GM21367 (cell line): ENCODE data around the gene ITPR2.
"Not testable (repeated sequence)": the region's sequence is repeated elsewhere in the genome, so short reads cannot be mapped to it uniquely, and the experiment has no call there.

Source experiments
- ATAC-seq: cut with Tn5 transposase; IDR thresholded peaks from one replicate; pipeline ENCODE4 v1.9.1; 2021; ENCODE audit not compliant: unreplicated experiment

Gene ITPR2

DNA sequence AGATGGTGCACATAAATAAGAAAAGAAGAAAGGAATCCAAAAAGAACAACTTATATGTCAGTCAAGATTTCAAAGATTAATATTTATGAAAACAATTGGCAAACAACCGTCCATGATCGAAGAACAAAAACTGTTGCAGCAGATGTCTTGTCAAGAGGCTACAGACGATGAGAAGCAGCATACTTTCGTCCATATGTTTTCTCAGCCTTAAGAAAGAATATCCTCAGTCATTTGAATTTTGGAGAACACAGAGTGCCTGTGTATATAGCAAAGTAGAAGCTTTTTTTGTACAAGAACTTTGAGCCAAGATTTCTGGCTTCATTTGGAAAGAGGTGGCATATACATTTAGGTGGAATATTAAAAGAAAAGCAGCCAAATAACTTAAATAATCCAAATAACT lies 297.2 kb downstream of the ITPR2 start:
- no peak for ATAC-seq

DNA sequence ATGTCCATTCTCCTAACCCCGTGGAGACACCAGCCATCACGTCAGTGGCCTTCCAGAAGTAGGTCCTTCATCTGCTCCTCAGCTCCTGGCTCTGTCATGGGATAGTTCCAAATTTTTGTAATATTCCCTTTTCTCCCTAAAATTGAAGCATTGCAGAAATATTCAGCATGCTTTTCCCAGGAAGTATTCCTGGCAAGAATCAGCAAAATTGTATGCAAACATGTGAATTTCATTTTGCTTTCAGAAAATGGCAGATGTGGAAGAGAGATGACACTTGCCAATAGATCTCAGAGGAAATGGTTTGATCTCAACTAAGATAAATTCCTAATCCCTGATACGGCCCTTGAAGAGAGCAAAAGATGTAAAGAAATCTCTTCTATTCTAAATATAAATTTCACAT lies 298.9 kb downstream of the ITPR2 start:
- no peak for ATAC-seq

DNA sequence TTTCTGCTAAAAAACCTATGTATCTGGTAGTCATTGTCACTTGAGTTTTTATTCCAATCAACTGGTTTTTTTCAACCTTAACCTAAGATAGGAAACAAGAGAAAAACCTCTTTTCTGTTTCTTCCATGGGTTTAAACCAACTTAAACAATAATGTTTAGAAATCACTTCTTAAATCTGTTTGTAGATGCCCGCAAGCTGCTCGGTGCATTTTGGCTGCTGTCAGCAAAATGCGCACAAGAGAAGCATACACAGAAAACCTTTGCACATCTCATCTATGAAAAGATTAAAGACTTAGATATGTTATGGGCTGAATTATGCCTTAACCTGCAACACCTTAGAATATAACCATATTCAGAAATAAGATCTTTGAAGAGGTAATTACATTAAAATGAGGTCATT lies 299.8 kb downstream of the ITPR2 start:
- ATAC-seq = no peak

DNA sequence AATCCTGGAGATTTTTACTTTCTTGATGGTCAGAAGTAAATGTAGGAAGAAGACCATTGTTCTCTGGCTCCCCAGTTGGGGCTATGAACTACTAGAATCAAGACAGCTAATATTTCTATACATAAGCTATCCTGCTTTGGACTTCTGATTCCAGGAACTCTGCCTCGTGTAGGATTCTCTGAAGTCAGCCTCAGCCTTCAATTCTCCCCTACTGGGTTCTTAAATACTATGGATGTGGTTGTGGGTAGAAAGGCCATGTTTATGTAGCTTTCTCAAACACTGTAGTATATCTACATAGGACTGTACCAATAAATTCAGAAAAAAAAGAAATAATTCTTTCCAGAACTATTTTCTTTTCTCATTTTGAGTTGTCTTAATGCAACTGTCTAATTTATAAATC lies 302.5 kb downstream of the ITPR2 start:
- ATAC-seq = no peak

DNA sequence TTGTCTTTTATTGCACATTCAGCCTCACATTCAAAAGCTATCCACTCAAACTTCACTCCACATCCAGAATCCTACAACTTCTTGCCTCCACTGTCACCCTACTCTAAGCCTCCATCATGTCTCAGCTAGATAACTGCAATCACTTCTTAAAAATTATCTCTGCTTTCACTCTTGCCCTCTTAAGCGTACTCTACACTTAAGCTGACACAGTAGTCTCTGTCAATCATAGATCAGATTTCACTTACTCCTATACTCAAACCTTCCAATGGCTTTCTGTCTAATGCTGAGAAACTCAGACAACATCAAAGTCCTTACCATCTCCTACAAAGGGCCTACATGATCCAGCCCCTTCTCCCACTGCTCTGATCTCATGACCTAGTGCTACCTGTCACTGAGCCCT lies 304.1 kb downstream of the ITPR2 start:
- no peak for ATAC-seq

DNA sequence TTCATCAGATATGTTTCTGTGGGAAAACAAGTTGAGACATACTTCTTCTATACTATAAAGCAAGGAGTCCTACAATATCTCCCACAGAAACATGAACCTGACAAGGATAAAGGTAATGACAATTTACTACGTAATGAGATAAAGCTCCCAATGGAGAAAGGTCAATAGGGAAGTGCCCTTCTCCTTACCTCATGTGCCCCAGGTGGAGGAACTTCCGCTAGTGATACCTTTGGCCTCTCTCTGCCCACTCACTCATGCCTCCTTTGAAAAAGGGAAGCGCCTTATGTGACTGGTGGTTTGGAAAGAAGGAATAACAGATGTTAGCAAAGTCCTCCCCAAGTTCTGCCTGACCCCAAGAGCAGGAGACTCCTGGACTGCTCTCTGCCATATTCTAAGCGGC lies 305.3 kb downstream of the ITPR2 start:
- ATAC-seq = no peak

DNA sequence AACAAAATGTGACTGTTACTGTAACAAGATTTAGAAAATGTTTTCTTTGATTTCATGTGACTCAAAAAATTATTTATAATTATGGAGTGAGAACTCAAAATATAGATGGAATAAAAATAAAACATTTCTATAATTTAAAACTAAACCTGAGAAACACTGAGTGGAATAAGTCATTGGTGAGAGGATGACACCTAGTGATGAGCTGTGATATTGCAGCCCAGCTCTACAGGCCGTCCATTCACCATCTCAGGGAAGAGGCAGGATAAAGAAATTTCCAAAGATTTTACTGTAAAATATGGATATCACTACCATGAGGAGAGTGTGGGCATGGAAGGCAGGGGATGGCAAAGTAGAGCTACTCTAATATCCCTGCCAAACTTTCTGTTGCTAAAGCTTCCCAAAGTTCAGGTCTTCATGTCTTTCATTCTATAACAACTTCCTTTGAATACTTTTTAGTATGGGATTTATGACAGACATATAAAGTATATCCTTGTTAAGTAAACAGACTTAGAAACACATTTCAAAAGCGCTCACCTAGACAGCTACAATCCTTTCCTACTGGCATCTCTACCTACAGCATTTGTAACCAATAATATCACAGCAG lies 308.0 kb downstream of the ITPR2 start:
- ATAC-seq = no peak

DNA sequence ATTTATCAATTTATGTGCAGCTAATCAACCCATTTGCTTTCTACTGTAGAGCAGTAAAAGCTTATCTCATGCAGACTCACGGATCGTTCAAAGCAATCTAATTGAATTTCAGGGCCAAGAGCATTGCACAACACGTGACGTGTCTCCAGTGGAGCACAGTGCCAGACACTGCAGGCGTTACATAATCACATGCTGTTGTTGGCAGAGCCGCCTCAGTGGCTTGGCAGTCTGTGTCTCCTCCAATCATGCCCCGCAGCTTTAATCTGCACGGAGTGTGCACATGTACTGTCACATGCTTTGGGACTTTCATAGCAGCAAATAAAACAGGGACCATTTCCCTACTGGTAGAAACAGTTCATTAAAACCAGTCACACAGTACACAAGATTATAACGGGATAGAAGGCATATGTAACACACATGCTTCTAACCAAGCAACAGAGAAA lies 309.3 kb downstream of the ITPR2 start:
- ATAC-seq = no peak

DNA sequence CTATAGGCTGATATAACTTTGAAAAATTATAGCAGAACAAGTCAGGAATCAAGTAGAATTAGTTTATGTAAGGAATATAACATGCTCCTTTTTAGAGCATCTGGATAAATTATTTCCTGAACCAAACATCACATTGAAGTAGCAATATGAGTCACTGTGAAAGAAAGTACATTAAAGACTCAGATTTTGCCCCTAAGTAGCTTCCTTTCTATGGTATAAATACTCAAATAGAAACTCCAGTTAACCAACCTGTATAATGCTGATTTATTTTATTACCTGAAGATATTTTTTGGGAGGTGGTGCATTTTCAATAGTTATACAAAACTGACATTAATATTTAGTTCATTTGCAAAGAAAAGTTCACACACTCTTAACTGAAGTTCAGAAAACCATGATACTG lies 312.1 kb downstream of the ITPR2 start:
- ATAC-seq = no peak

DNA sequence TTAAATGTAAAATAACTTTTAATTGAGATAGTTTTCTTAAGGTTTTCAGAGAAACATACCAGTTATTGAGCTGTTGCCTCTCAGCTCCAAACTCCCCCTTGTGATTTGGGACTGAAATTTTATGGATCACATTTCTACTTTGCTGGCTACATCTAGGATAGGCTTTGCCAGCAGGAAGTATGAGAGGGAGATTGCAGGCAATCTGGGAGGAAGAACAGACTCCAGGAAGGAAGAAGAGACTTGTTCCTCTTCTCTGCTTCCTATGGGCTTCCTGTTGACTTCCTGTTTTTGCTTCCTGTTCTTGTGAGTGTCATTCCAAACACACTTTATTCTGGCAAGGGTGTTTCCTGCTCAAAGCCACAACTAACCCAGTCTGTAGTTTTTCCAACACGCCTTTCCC lies 312.9 kb downstream of the ITPR2 start:
- ATAC-seq = no peak

DNA sequence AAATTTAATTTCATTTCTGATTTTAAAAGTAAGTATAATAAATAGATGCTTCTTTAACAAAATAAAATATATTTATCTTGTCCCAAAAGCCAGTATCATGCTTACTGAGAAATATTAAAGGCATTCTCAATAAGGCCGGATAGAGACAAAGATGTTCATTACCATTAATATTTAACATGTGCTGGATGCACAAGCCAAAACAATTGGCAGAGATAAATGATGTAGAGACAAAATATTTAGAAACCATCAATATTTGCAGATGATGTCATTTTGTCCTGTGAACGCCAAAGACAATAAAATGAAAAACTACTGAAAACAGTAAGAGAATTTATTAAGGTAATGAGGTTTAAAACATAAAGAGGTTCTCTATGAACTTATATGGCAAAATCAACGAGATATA lies 313.5 kb downstream of the ITPR2 start:
- no peak for ATAC-seq

DNA sequence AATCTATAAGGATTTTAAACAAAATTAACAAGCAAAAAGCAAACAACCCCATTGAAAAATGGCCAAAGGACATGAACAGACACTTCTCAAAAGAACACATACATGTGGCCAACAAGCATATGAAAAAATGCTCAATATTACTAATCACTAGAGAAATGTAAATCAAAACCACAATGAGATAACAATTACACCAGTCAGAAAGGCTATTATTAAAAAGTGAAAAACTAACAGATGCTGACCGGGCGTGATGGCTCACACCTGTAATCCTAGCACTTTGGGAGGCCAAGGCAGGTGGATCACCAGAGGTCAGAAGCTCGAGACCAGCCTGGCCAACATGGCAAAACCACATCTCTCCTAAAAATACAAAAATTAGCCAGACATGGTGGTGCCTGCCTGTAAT lies 315.7 kb downstream of the ITPR2 start:
- not testable (repeated sequence) for ATAC-seq

DNA sequence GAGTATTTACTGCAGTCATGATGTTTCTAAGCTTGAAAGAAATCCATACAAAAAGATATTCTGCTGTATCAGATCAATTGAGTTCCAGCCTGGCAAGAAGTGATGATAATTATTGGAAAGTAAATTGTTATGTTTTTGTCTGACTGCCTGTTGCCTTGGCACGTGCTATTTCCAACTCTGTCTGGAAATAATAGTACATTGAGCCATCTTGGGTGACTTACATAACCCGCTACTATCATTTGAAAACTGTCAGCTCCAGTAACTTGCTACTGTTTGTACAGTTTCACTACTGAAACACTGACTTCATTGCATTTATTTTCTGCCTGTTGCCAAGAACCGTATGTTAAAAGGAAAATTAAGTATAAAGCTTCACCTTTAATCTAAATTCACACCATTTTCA lies 318.6 kb downstream of the ITPR2 start:
- ATAC-seq = no peak

DNA sequence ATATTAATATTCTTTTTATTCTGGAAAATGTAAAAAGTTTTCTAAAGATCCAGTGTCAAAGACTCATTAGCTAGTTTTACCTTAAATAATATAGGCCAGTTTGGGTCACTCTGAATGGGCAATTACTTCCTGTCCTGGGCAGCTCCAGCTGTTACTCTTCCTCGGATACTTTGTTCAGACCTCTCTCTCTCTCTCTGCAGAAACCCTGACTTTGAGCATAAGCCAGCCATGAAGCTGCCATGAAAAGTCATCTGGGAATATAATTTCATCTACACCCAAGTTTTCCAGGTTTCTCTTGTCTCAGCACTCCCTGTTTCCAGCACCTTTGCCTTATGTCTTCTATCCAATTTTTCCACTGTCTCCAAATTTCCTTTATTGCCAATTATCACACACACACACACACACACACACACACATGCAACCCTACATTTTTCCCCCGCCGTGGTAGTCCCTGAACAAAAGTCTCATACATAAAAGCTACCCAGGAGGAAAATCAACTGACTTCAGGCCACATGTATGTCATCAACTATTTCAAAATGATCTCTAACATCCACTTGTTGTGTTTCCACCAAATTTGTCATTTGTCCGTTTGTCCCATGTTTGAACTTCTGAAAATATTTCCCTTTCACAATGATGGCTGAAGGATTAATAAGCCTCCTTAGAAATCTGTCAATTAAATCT lies 319.5 kb downstream of the ITPR2 start:
- ATAC-seq = no peak

DNA sequence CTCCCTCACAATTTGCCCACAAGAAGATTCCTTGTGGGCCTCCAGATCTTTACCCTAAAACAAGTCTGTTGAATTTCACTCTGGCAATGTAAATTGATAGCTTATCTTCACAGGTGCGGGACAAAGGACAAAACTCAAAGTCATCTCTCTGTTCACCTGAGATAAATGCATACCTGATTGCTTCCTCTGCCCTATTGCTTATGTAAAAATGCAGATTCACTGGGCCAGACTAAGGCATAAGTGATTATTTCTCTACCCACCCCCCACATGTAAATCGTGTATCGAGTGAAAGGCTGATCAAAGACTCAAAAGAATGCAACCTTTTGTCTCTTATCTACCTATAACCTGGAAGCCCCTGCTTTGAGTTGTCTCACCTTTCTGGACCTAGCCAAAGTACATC lies 320.8 kb downstream of the ITPR2 start:
- ATAC-seq = no peak

DNA sequence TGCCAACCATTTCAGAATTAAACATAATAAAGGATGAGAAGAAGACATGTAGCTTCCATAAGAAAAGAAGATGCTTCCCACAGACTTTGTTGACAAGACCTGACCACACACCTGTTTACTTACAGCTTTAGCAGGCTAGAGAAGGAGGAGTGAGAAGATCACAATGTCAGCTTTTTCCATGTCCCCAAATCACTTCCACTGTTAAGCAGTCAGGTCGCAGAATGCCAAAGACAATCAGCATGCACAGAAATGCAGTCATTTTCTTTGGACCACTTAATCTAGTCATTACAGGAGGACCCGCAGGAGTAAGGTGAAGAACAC lies 322.7 kb downstream of the ITPR2 start:
- ATAC-seq = no peak

DNA sequence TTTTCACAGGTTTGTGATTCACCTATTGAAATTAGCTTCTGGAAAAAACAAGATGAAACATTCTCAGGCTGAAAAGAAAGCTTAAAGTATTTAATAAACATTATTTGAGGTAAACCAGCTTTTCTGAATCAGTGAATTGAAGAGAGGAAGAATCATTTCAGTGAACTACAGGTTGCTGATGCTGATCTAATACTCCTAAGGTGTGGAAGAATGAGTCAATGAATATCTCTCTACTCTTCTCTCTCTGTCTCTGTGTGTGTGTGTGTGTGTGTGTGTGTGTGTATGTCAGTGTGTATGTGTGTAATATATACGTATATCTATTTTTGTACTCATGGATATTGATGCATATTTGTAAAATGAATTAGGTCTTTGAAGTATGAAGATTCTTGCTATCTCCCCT lies 325.4 kb downstream of the ITPR2 start:
- no peak for ATAC-seq

DNA sequence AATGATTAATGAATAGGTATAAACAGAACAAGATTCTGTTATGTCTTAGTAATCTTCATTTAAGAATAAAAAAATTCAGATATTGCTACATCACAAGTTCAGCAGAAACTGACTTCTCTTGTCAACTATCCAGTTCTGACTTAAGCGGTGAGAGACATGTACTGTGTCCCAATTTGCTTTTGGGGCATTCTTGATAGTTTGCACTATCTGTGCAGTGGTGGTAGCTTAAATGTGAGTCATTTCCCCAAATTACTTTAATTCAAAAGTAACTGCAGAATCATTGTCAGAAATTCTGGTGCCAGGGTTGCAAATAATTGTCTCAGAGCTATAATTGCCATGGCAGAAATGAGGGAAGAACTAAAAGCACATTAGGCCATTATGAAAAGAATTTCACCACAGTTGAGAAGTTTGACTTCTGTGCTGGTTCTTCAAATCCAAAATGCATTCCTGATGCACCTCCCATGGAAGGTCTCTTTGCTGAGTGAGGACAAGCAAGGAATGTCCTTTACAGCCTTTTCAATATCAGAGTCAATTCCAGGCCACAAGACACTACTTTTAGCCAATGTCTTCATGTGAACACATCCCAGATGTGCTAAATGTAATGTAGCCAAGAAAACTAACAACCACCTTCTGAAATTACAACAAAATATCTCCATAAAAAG lies 332.9 kb downstream of the ITPR2 start:
- no peak for ATAC-seq

DNA sequence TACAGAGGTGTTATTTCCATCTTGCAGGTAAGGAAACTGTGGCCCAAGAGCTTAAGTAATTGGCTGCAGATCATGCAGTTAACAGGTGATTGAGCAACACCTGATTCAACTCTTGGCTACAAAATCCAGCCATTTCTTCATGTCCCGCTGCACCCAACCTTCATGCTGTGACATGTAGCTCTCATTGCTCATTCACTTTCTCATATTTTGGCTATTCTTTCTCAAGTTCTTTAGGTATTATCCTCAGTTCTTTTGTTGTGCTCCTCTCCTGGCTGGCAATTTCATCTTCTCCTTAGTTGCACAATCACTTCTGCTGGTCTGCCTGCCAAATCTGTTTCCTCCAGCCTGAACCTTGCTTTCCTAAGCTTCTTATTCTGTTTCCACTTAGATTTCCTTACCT lies 336.8 kb downstream of the ITPR2 start:
- no peak for ATAC-seq

DNA sequence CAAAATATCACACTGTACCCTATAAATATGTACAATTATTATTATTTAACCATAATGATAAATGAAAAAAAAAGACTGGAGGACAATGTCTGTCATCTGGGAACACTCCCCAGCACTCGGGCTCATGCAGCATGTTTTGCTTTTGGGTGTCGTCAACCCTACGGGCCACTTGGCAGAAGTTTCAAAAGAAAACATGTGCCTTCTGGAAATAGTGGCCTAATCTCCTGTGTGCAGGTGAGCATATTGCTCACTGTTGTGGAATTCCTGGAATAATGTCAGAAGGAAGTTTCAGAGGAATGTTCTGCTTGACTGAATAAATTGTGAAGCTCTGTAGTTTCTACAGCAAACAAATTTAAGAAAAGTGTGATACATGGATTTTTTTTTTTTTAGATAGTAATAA lies 339.3 kb downstream of the ITPR2 start:
- no peak for ATAC-seq

DNA sequence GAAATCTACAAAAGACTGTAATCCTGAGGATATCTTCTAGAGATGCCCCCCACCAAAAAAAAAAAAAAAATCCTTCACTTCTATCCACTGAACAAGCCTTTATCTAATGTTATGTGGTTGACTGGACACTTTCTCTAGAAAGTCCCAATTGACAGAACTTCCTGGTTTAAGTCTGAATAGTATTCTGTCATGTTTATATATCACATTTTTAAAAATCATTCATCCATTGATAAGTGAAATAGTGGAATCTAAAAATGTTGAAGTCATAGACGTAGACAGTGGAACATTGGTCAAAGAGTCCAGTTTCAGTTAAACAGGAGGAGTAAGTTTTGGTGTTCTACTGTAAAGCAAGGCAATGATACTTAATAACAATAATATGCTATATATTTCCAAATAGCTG lies 340.6 kb downstream of the ITPR2 start:
- no peak for ATAC-seq

DNA sequence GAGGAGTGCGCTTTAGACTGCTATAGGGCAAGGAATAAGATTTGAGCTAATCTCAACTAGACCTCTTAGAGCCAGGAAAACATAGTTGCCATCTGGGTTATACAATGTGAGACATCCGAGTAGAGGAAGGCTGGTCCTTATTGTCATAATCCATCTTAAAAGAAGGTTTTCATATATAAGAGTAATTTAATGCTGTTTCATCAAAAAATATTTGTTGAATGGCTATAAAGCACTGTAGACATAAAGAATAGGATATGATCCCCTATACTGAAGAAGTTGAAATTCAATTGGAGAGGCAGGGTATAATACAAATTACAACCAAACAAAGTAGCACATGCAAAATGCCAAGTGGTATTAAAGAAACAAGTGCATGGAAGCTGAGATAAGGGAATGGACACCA lies 343.1 kb downstream of the ITPR2 start:
- no peak for ATAC-seq

DNA sequence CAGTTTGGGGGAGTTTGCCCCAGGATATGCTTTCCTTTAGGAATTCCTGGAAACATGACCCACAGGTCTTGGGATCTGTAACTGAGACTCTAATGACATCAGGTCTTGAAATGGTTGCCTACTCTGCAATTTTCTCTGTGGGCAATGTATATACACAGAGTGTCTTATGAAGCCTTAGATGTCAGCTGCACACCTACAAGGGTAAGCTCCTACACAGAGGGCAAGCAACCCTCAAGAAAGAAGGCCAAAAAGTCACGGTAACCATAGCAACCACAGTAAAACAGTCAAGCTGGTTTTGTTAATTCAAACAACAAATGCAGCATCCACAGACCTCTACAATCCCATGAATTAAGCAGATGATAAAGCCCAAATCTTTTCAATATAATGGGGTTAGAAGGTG lies 344.6 kb downstream of the ITPR2 start:
- ATAC-seq = no peak
